Activated B cell treated with CpG ODN at 0.5 μM for 24 hours (primary cell): Measurements from ENCODE around the gene PADI3. TPM values are rescaled to one million over a fixed set of nuclear protein-coding genes. Genes with fewer than 3 reads are reported as not detected.

Source experiments
- ATAC-seq: fragments of 200-7000 bp; cut with Tn5 transposase; one replicate; pipeline ENCODE4 v1.10.0; 2021; ENCODE audit warnings: low read depth, mild to moderate bottlenecking, moderate library complexity
- CTCF ChIA-PET: fragments of 350-600 bp; sonication (Branson Sonifier 250); formaldehyde crosslinking; loops from one replicate; lab custom pipeline; 2021; ENCODE audit warnings: antibody characterized with exemption; lab: Charles Lee
- POLR2A ChIA-PET: fragments of 350-600 bp; sonication (Branson Sonifier 250); formaldehyde crosslinking; loops from one replicate; lab custom pipeline; 2021; ENCODE audit warnings: antibody characterized with exemption; lab: Charles Lee
- DNase-seq: peaks from one replicate; pipeline ENCODE4 v3.0.0; 2022
- H3K27ac Mint-ChIP-seq: one replicate; pipeline ENCODE4 v1.8.0; 2020; ENCODE audit warnings: mixed read lengths
- H3K27me3 Mint-ChIP-seq: one replicate; pipeline ENCODE4 v1.8.0; 2021; ENCODE audit warnings: mixed read lengths
- H3K36me3 Mint-ChIP-seq: one replicate; pipeline ENCODE4 v1.8.0; 2021; ENCODE audit warnings: low read depth, mixed read lengths
- H3K4me1 Mint-ChIP-seq: one replicate; pipeline ENCODE4 v1.8.0; 2021; ENCODE audit warnings: mixed read lengths
- H3K4me3 Mint-ChIP-seq: one replicate; pipeline ENCODE4 v1.8.0; 2020; ENCODE audit warnings: mild to moderate bottlenecking, mixed read lengths
- H3K9me3 Mint-ChIP-seq: one replicate; pipeline ENCODE4 v1.8.0; 2020; ENCODE audit warnings: mixed read lengths
- CTCF ChIP-seq: fragments of 200-600 bp; IDR thresholded peaks from one replicate; pipeline ENCODE4 v1.8.0; 2022; ENCODE audit warnings: antibody characterized with exemption, mild to moderate bottlenecking
- intact Hi-C: fragments of 100-400 bp; cut with micrococcal nuclease; formaldehyde crosslinking; loops from one replicate; pipeline ENCODE4 v1.15.1; 2024
- total RNA-seq: library from RNA; stranded (reverse); gene quantifications from 2 replicates; pipeline ENCODE4 v1.2.3, GENCODE V29; 2022

Gene PADI3
- total RNA-seq, 1 donor from 2014 or later = not detected

DNA sequence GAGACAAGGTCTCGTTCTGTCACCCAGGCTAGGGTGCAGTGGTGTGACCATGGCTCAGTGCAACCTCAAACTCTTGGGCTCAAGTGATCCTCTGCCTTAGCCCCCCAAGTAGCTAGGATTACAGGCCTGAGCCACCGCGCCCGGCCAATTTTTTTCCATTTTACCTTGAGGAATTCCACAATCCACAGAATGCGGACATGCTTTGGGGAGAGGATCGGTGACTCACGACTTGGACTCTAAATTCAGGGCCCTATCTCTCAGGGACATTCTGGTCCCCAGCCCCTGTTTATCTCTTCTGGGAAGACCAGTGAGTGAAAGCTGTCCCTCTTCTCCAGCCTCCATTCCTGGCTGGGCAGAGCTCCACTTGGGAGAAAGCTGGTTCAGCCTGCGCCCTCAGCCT, 38.7 kb upstream of the PADI3 start:
- no peaks in the 10 kb centered on the region for H3K36me3 Mint-ChIP-seq
- TF ChIP-seq CTCF = no peak
- no peak overlapping the region for H3K4me3 Mint-ChIP-seq
- ChIA-PET POLR2A (no interaction called here), CTCF (no interaction called here)
- no peak overlapping the region for H3K27ac Mint-ChIP-seq
- peaks cover 18% of the 10 kb centered on the region for H3K27me3 Mint-ChIP-seq
- intact Hi-C loops = no loop called here
- peaks cover 32% of the 10 kb centered on the region for H3K4me1 Mint-ChIP-seq
- ATAC-seq (no peak), DNase-seq (no peak)
- H3K9me3 Mint-ChIP-seq = no peaks in the 10 kb centered on the region

GRCh38 chr1:17211377-17211776, 37.5 kb upstream of the PADI3 start:
- Mint-ChIP-seq H3K27ac (no peak overlapping the region), H3K4me1 (peaks cover 33% of the 10 kb centered on the region), H3K9me3 (no peaks in the 10 kb centered on the region), H3K36me3 (no peaks in the 10 kb centered on the region), H3K4me3 (no peak overlapping the region), H3K27me3 (peaks cover 27% of the 10 kb centered on the region)
- POLR2A ChIA-PET = interaction anchor here (0.6 kb wide), 1 partner anchor 1657 kb away, joined by 3 read pairs; no protein-coding TSS in a partner anchor
- DNase-seq = no peak
- no peak for ATAC-seq
- CTCF ChIA-PET = interaction anchor here (0.8 kb wide), 1 partner anchor 16 kb away, joined by 3 read pairs; no protein-coding TSS in a partner anchor
- no peak for TF ChIP-seq CTCF
- intact Hi-C loops = no loop called here

DNA sequence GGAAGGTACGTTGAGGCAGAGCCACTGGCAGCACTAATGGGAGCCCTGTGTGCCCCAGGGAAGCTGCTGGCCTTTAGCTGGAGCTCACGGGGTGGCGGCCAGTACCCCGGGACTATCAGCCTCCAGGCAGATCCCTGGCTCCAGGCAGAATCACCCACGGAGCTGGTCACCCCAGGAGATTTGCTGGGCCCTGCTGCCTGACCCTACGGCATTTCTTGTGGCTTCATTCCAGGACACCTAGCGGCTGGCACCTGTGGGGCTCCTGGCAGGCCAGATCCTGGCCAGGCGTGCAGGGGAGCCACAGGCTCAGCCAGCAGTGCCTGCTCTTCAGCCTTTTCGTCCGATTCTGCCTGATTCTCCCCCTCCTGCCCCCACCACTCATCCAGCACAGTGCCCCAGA, 36.9 kb upstream of the PADI3 start:
- intact Hi-C loops = no loop called here
- CTCF ChIA-PET = interaction anchor here (0.8 kb wide), 1 partner anchor 15 kb away, joined by 3 read pairs; no protein-coding TSS in a partner anchor
- Mint-ChIP-seq H3K36me3 (no peaks in the 10 kb centered on the region), H3K9me3 (no peaks in the 10 kb centered on the region), H3K4me3 (no peak overlapping the region), H3K4me1 (peaks cover 28% of the 10 kb centered on the region), H3K27me3 (peaks cover 27% of the 10 kb centered on the region), H3K27ac (no peak overlapping the region)
- POLR2A ChIA-PET = interaction anchor here (0.6 kb wide), 1 partner anchor 1657 kb away, joined by 3 read pairs; no protein-coding TSS in a partner anchor
- no peak for DNase-seq
- TF ChIP-seq CTCF = no peak
- ATAC-seq = no peak

GRCh38 chr1:17212487-17213121, 36.3 kb upstream of the PADI3 start:
- Mint-ChIP-seq H3K9me3 (no peaks in the 10 kb centered on the region), H3K4me1 (peaks cover 22% of the 10 kb centered on the region), H3K27me3 (peaks cover 27% of the 10 kb centered on the region), H3K27ac (no peak overlapping the region), H3K36me3 (no peaks in the 10 kb centered on the region), H3K4me3 (no peak overlapping the region)
- intact Hi-C loops = no loop called here
- no peak for TF ChIP-seq CTCF
- ChIA-PET CTCF (interaction anchor here (0.6 kb wide), 1 partner anchor 87 kb away, joined by 3 read pairs; no protein-coding TSS in a partner anchor), POLR2A (interaction anchor here (0.7 kb wide), 1 partner anchor 23 kb away, joined by 3 read pairs; no protein-coding TSS in a partner anchor)
- DNase-seq = no peak
- ATAC-seq = no peak

DNA sequence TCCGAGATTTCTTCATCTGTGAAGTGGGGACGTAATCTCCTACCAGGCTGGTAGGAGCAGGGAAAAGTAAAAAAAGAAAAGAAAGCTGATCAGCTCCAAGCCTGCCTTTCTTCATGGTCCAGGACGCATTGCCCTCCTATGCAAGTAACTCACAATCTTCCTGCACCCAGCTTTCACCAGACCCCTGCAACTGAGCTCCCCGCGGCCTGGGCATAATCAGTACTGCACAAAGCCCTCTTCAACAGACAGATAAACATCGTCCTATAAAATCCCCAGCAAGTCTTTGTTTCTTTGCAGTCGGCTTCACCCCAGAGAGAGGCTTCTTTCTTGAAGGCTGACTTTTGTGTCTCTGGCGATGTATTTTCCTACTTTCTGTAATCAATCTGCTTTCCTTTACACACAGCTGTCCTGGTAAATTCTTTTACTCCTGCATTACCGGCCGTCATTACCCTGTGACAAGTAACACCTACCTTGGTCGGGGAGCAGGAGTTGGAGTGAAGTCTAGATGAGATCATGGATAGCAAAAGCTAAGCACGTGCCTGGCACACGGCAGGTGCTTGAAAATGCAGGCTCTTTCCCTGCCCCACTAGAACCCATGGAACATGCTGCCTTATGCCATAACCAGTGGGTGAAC, 35.6 kb upstream of the PADI3 start:
- intact Hi-C loops = no loop called here
- CTCF ChIA-PET = no interaction called here
- ATAC-seq (no peak), DNase-seq (no peak)
- Mint-ChIP-seq H3K27ac (no peak overlapping the region), H3K27me3 (peaks cover 27% of the 10 kb centered on the region), H3K4me1 (peaks cover 15% of the 10 kb centered on the region), H3K4me3 (no peak overlapping the region), H3K36me3 (no peaks in the 10 kb centered on the region), H3K9me3 (no peaks in the 10 kb centered on the region)
- POLR2A ChIA-PET = no interaction called here
- no peak for TF ChIP-seq CTCF
